HuH-7.5 (cell line): Measurements from ENCODE around the gene SLC9A2.

Experiments
- DNase-seq: peaks from one replicate; pipeline ENCODE4 v3.0.0; 2011; ENCODE audit warnings: low spot score

The SLC9A2 gene

GRCh38 chr2:102674836-102675235 lies 55.5 kb downstream of the SLC9A2 start:
- no peak for DNase-seq

- DNase-seq: no peak
Measured at GRCh38 chr2:102677244-102678215, 58.2 kb downstream of the SLC9A2 start.

GRCh38 chr2:102678442-102678841 lies 59.1 kb downstream of the SLC9A2 start:
- DNase-seq: no peak

GRCh38 chr2:102686479-102687439 lies 67.4 kb downstream of the SLC9A2 start:
- no peak for DNase-seq

- no peak for DNase-seq
Measured at GRCh38 chr2:102690012-102690411, 70.7 kb downstream of the SLC9A2 start.

- no peak for DNase-seq
Measured at GRCh38 chr2:102696463-102696862, 77.1 kb downstream of the SLC9A2 start.

- no peak for DNase-seq
Measured at GRCh38 chr2:102698369-102699111, 79.2 kb downstream of the SLC9A2 start.

- DNase-seq: no peak
Measured at GRCh38 chr2:102703305-102703704, 84.0 kb downstream of the SLC9A2 start.

- no peak for DNase-seq
Measured at GRCh38 chr2:102703748-102704147, 84.4 kb downstream of the SLC9A2 start.

GRCh38 chr2:102704531-102704930 lies 85.2 kb downstream of the SLC9A2 start:
- no peak for DNase-seq

- no peak for DNase-seq
Measured at GRCh38 chr2:102707796-102708695, 88.7 kb downstream of the SLC9A2 start.

- peak; percentile 48 for DNase-seq
Measured at GRCh38 chr2:102708847-102709559, 89.7 kb downstream of the SLC9A2 start.

GRCh38 chr2:102717308-102718018 lies 98.1 kb downstream of the SLC9A2 start:
- DNase-seq: no peak

- DNase-seq: no peak
Measured at GRCh38 chr2:102718387-102719316, 99.3 kb downstream of the SLC9A2 start.

GRCh38 chr2:102724016-102724490 lies 104.7 kb downstream of the SLC9A2 start:
- peak; percentile 29 for DNase-seq

GRCh38 chr2:102724553-102724952 lies 105.2 kb downstream of the SLC9A2 start:
- no peak for DNase-seq

GRCh38 chr2:102726128-102727087 lies 107.1 kb downstream of the SLC9A2 start:
- DNase-seq: no peak
